HEK293T (cell line): Measurements from ENCODE around the gene CD48.

Experiments used
- CTCF ChIA-PET: fragments of 350-600 bp; formaldehyde crosslinking; extraction: SDS; loops from one replicate; lab custom pipeline; 2021; ENCODE audit warnings: antibody characterized with exemption, inconsistent platforms; lab: Yijun Ruan, JAX
- POLR2A ChIA-PET: fragments of 350-600 bp; formaldehyde crosslinking; extraction: SDS; loops from one replicate; lab custom pipeline; 2020; ENCODE audit warnings: antibody characterized with exemption, inconsistent platforms; lab: Yijun Ruan, JAX
- DNase-seq: peaks from one replicate; pipeline ENCODE4 v3.0.0; 2012; ENCODE audit warnings: mixed read lengths; ENCODE audit errors: extremely low spot score
- ARNT ChIP-seq: fragments of 450-650 bp; IDR thresholded peaks from 2 replicates; pipeline ENCODE4 v1.6.1; 2017; ENCODE audit warnings: mild to moderate bottlenecking
- BHLHE40 ChIP-seq: fragments of 450-650 bp; IDR thresholded peaks from 2 replicates; pipeline ENCODE4 v1.6.1; 2016; ENCODE audit warnings: mild to moderate bottlenecking, moderate library complexity, borderline replicate concordance
- CTBP1 ChIP-seq: fragments of 450-650 bp; IDR thresholded peaks from 2 replicates; pipeline ENCODE4 v1.6.1; 2016; ENCODE audit warnings: borderline replicate concordance
- ELF4 ChIP-seq: fragments of 450-650 bp; IDR thresholded peaks from 2 replicates; pipeline ENCODE4 v1.6.1; 2017; ENCODE audit warnings: antibody characterized with exemption
- FOXA1 ChIP-seq: fragments of 450-650 bp; IDR thresholded peaks from 2 replicates; pipeline ENCODE4 v1.6.1; 2016; ENCODE audit warnings: mild to moderate bottlenecking
- FOXK2 ChIP-seq: fragments of 450-650 bp; IDR thresholded peaks from 2 replicates; pipeline ENCODE4 v1.6.1; 2016; ENCODE audit warnings: mild to moderate bottlenecking
- FOXM1 ChIP-seq: fragments of 450-650 bp; IDR thresholded peaks from 2 replicates; pipeline ENCODE4 v1.6.1; 2017; ENCODE audit warnings: mild to moderate bottlenecking, borderline replicate concordance
- HDGF ChIP-seq: fragments of 450-650 bp; IDR thresholded peaks from 2 replicates; pipeline ENCODE4 v1.6.1; 2017; ENCODE audit warnings: antibody characterized with exemption, borderline replicate concordance
- L3MBTL2 ChIP-seq: fragments of 450-650 bp; conservative IDR thresholded peaks from 2 replicates; pipeline ENCODE4 v1.6.1; 2016; ENCODE audit warnings: mild to moderate bottlenecking
- LEF1 ChIP-seq: fragments of 450-650 bp; IDR thresholded peaks from 2 replicates; pipeline ENCODE4 v1.6.1; 2017; ENCODE audit warnings: mild to moderate bottlenecking, borderline replicate concordance
- NFRKB ChIP-seq: fragments of 450-650 bp; IDR thresholded peaks from 2 replicates; pipeline ENCODE4 v1.6.1; 2016; ENCODE audit warnings: mild to moderate bottlenecking, moderate library complexity
- SP1 ChIP-seq: fragments of 450-650 bp; IDR thresholded peaks from 2 replicates; pipeline ENCODE4 v1.6.1; 2017
- SUZ12 ChIP-seq: fragments of 450-650 bp; IDR thresholded peaks from 2 replicates; pipeline ENCODE4 v1.6.1; 2016; ENCODE audit warnings: mild to moderate bottlenecking
- TARDBP ChIP-seq: fragments of 450-650 bp; IDR thresholded peaks from 2 replicates; pipeline ENCODE4 v1.6.1; 2016
- ZNF384 ChIP-seq: fragments of 450-650 bp; IDR thresholded peaks from 2 replicates; pipeline ENCODE4 v1.6.1; 2016
- TF ChIP-seq, protein P1 (sequence below): fragments of 450-650 bp; IDR thresholded peaks from 2 replicates; pipeline ENCODE4 v1.6.1; 2016

The CD48 gene

DNA sequence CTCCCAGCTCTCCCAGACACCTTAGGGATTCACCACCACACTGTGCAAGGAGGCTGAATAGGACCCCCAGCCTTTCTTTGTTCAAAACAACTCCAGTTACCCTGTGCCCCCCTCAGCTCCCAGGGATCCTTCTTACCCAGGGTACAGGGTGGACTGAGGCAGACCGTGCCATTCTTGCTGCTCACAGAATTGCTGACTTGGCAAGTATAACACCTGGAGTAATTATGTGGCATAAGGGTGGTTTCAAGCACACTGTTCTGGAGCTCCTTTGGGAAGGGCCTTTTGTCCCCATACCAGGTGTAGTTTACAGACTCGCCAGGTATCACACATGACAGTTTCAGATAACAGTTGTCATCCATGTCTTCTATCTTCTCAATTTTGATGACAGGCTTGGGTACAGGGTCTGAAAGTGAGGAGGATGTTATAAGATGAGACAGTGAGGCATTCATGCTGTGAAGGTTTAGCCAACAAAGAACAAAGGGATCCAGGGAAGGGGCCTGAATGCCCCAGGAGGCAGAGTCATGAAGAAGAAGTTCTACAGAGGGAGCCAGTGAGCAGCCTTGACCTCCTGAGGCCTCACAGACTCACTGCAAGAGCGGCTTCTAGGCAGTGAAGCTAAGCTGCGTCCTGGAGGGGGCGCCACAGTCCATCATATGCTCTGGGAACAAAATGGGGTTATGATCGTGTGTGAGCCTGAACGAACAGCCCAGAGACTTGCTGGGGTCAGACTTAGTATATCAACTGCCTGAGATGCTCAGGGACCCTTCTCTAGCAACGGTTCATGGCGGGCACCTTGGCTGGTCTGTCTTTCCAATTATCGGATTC is 30.3 kb downstream of the CD48 start:
- POLR2A ChIA-PET: no interaction called here
- DNase-seq: peak; percentile 72
- CTCF ChIA-PET: interaction anchor here (0.7 to 1.2 kb wide), 2 partner anchors 9 to 208 kb away, joined by 3 to 4 read pairs; no protein-coding TSS in a partner anchor
- TF ChIP-seq, protein P1, sequence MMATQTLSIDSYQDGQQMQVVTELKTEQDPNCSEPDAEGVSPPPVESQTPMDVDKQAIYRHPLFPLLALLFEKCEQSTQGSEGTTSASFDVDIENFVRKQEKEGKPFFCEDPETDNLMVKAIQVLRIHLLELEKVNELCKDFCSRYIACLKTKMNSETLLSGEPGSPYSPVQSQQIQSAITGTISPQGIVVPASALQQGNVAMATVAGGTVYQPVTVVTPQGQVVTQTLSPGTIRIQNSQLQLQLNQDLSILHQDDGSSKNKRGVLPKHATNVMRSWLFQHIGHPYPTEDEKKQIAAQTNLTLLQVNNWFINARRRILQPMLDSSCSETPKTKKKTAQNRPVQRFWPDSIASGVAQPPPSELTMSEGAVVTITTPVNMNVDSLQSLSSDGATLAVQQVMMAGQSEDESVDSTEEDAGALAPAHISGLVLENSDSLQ: no peak
- TF ChIP-seq LEF1 (no peak), ARNT (no peak)

DNA sequence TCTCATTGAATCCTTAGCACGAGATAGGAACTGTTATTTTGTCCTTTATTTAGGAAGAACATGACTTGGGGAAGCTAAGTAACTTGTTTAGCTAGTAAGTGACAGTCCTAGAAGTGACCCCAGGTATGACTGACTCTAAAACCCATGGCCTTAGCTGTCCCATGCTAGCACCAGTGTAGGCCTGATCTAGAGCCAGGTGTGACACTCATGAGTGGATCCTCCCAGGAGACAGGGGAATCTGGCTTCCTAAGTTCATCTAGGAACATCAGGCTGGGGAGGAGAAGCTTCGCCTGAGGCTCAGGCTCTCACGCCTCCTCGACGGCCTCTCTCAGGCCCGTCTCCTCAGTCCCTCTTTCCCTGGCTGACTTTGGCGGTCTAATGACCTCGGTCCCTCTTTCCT is 31.2 kb downstream of the CD48 start:
- DNase-seq: no peak
- CTCF ChIA-PET: interaction anchor here (0.6 to 1.2 kb wide), 2 partner anchors 8 to 40 kb away, joined by 3 read pairs; no protein-coding TSS in a partner anchor
- TF ChIP-seq, protein P1: no peak
- no peak for TF ChIP-seq NFRKB
- TF ChIP-seq BHLHE40: no peak
- TF ChIP-seq HDGF: no peak
- no peak for TF ChIP-seq FOXK2
- TF ChIP-seq ZNF384: no peak
- no peak for TF ChIP-seq SP1
- no peak for TF ChIP-seq TARDBP
- no peak for TF ChIP-seq SUZ12
- TF ChIP-seq FOXM1: no peak
- no peak for TF ChIP-seq LEF1
- no peak for TF ChIP-seq ELF4
- no peak for TF ChIP-seq FOXA1
- no peak for TF ChIP-seq L3MBTL2
- TF ChIP-seq CTBP1: no peak
- TF ChIP-seq ARNT: no peak
- POLR2A ChIA-PET: no interaction called here

GRCh38 chr1:160679893-160680292 is 31.7 kb downstream of the CD48 start:
- POLR2A ChIA-PET: no interaction called here
- DNase-seq: no peak
- CTCF ChIA-PET: no interaction called here

DNA sequence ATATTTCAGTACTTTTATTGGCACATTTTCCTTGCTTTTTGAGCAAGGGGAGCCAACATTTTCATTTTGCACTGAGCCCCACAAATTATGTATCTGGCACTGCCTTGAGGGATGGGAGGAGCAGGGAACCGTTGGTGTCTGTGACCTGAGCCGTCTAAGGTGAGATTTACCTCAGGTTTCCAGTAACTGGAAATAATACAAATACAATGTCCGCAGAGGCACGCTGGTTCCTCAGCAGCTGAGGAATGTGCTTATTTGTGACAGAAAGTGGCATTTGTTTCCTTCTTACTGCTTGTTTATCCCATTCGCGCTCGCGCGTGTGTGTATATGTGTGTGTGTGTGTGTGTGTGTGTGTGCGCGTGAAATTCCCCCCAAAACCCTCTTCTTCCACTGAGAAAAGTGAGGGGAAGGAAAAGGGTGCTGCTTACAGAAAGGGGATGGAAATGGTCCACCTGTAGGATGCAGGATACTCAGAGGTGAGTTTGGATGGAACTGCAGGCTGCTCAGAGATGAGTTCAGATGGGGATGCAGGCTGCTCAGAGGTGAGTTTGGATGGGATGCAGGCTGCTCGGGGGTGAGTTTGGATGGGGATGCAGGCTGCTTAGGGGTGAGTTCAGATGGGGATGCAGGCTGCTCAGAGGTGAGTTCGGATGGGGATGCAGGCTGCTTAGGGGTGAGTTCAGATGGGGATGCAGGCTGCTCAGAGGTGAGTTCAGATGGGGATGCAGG is 34.6 kb downstream of the CD48 start:
- POLR2A ChIA-PET: no interaction called here
- CTCF ChIA-PET: no interaction called here
- TF ChIP-seq NFRKB: no peak
- TF ChIP-seq, protein P1: no peak
- TF ChIP-seq FOXK2: no peak
- no peak for TF ChIP-seq HDGF
- TF ChIP-seq FOXM1: no peak
- TF ChIP-seq ELF4: no peak
- no peak for TF ChIP-seq ZNF384
- TF ChIP-seq TARDBP: no peak
- TF ChIP-seq SUZ12: no peak
- no peak for TF ChIP-seq ARNT
- no peak for TF ChIP-seq CTBP1
- no peak for TF ChIP-seq SP1
- DNase-seq: no peak

More at GRCh38 chr1:160679893-160680292, 31.7 kb downstream of the CD48 start:
- TF ChIP-seq HDGF (no peak), NFRKB (no peak), SP1 (no peak), BHLHE40 (no peak), ELF4 (no peak), LEF1 (no peak), FOXK2 (no peak)
- TF ChIP-seq, protein P1: no peak

DNA sequence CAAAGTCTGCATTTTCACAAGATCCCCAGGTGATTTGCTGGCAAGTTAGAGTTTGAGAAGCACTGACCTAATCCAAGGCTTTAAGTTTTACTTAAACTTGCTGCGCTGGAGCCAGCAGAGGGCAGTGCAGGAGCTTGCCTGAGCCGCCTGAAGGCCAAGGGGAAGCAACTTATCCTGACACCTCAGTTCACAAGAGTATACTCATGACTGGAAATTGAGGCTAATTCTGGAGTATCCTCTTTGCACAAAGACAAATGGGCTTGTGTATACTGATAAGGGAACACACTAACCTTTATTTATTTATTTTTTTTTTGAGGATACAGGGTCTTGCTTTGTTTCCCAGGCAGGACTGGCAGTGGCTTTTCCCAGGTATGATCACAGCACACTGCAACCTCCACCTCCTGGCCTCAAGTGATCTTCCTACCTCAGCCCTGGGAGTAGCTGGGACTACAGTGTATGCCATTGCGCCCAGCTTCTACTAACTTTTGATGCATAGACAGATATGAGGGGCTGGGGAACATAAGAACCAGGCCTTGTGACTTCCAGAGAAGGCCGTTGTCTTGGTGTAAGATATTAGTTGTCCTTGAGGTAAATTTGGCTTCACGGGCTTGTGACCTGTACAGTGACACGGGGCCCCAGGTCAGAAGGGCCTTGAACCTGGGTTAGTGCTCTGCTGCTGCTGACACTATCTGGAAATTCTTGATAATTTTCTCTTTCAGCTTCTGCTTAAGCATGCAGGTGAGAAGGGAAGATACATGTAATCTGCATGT is 35.8 kb downstream of the CD48 start:
- ChIA-PET POLR2A (no interaction called here), CTCF (interaction anchor here (0.8 to 1.5 kb wide), 5 partner anchors 27 to 313 kb away, joined by 3 to 5 read pairs (median 3); no protein-coding TSS in a partner anchor)
- DNase-seq: peak; percentile 68
- TF ChIP-seq, protein P1: no peak
- TF ChIP-seq LEF1 (no peak), BHLHE40 (no peak), FOXK2 (no peak), FOXA1 (no peak), ARNT (no peak), NFRKB (no peak), ELF4 (no peak), L3MBTL2 (no peak), SP1 (no peak), CTBP1 (no peak), ZNF384 (no peak), FOXM1 (no peak), TARDBP (no peak)
